Spinal cord (tissue), 10 donors: ENCODE measurements around the gene SNRPD3. TPM values are rescaled to one million over a fixed set of nuclear protein-coding genes. Genes with fewer than 3 reads are reported as not detected.

Experiments
- DNase-seq, 6 donors: peaks; one replicate each; pipeline versions ENCODE4 v3.0.0 to v3.0.0-alpha.2; 2013 to 2015; ENCODE audit warnings: low spot score in 6 of 6, low read depth in 4 of 6
- H3K27ac ChIP-seq: one replicate; pipeline ENCODE4 v1.5.1; 2013; ENCODE audit warnings: low read depth, low read length, control low read depth
- H3K27me3 ChIP-seq: one replicate; pipeline ENCODE4 v1.6.1; 2013; ENCODE audit warnings: low read length; ENCODE audit not compliant: control insufficient read depth, insufficient read depth
- H3K36me3 ChIP-seq: one replicate; pipeline ENCODE4 v1.6.1; 2013; ENCODE audit warnings: low read length; ENCODE audit not compliant: control insufficient read depth, insufficient read depth
- H3K4me1 ChIP-seq: one replicate; pipeline ENCODE4 v1.6.1; 2013; ENCODE audit warnings: low read length; ENCODE audit not compliant: control insufficient read depth, insufficient read depth
- H3K4me3 ChIP-seq: one replicate; pipeline ENCODE4 v1.5.1; 2013; ENCODE audit warnings: low read depth, low read length, control low read depth
- H3K9me3 ChIP-seq: one replicate; pipeline ENCODE4 v1.6.1; 2013; ENCODE audit warnings: low read length; ENCODE audit not compliant: control insufficient read depth, insufficient read depth
- WGBS: methylation state at CpG from one replicate; pipeline ENCODE4 v1.1.5; 2013; ENCODE audit warnings: missing lambda C conversion rate; ENCODE audit not compliant: insufficient coverage; 5-methylcytosine and 5-hydroxymethylcytosine counted together
- polyA plus RNA-seq, 2 donors: library from polyadenylated mRNA; unstranded; fragments of 120-200 nt; gene quantifications; one replicate each; pipeline ENCODE4 v1.2.1, GENCODE V29; 2013; ENCODE audit not compliant: insufficient read length in 2 of 2
- total RNA-seq, 2 donors: library from RNA; depleted of rRNA in 1 of 2; stranded (reverse); fragments of 120-200 nt in 1 of 2; fragments of >200 nt in 1 of 2; gene quantifications; one replicate each; pipeline versions ENCODE4 v1.2.3 to v1.2.4, GENCODE V29; 2013 to 2014
- donor health status: healthy.

Gene SNRPD3
- total and polyA plus RNA-seq, 4 donors: 107 to 130 (median 129) TPM

DNA sequence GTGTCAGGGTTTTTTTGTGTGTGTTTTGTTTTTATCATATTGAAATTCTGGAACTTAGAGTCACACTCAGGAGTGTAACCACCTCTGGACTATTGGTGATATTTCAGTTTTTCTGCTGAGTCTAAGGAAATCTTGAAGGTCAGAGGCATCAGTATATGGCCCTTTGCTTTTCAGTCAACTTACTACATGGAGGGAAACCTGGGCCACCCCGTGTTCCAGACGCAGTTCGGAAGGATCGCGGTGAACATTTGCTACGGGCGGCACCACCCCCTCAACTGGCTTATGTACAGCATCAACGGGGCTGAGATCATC lies 40.8 kb upstream of the SNRPD3 start:
- Histone ChIP-seq H3K9me3 (no peaks in the 10 kb centered on the region), H3K4me1 (peaks cover 14% of the 10 kb centered on the region), H3K4me3 (no peak overlapping the region), H3K27ac (no peak overlapping the region), H3K36me3 (no peaks in the 10 kb centered on the region), H3K27me3 (no peaks in the 10 kb centered on the region)
- WGBS: 87% methylated on average over 8 of the region's 8 CpGs
- DNase-seq: no peak

DNA sequence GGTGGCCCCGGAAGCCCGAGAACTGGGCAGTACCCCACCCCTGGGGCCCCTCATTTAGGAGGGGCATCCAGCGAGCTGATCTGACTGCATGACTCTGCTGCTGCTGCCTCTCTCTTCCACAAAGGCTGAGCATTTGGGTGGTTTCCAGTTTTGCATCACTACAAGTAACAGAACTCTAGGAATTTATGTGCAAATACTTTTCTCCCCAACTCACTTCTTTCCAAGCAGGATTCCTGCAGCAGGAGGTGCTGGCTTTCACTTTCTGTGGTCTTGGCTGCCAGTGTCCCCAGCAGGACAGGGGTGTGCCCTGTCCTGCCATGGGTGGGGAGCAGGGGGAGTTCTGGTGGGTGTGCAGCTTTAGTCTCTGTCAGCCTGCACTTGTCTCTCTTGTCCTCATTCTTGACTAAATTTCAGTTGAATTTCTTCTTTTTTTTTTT lies 39.5 kb upstream of the SNRPD3 start:
- Histone ChIP-seq H3K9me3 (no peaks in the 10 kb centered on the region), H3K36me3 (no peaks in the 10 kb centered on the region), H3K4me1 (peaks cover 14% of the 10 kb centered on the region), H3K4me3 (no peak overlapping the region), H3K27me3 (no peaks in the 10 kb centered on the region), H3K27ac (peak overlapping the region; percentile 52)
- WGBS: 21% methylated on average over 2 of the region's 3 CpGs
- peak in 3 of 6 donors; percentile 35 to 74 (median 61) for DNase-seq

DNA sequence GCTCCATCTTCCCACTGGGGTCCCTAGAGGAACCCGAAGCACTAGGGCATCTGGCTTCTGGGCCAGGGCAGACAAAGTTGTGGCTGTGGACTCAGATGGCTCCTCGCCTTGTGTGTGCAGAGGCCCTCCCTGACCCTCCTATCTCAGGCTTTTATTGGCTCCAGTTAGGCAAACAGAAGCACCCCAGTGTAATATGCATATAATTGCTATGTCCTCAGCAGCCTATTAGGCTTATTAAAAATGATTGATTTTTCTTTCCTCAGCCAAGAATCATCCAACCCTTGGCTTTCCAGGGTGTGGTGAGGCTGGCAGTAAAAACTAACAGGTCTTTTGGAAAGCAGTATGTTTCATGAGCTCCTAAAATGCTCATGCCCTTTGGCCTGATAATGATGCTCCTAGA lies 38.4 kb upstream of the SNRPD3 start:
- peak in 1 of 6 donors; percentile 37 for DNase-seq
- Histone ChIP-seq H3K4me3 (no peak overlapping the region), H3K9me3 (no peaks in the 10 kb centered on the region), H3K27ac (no peak overlapping the region), H3K36me3 (no peaks in the 10 kb centered on the region), H3K4me1 (peaks cover 24% of the 10 kb centered on the region), H3K27me3 (no peaks in the 10 kb centered on the region)
- 82% methylated on average over 1 of the region's 2 CpGs for WGBS

DNA sequence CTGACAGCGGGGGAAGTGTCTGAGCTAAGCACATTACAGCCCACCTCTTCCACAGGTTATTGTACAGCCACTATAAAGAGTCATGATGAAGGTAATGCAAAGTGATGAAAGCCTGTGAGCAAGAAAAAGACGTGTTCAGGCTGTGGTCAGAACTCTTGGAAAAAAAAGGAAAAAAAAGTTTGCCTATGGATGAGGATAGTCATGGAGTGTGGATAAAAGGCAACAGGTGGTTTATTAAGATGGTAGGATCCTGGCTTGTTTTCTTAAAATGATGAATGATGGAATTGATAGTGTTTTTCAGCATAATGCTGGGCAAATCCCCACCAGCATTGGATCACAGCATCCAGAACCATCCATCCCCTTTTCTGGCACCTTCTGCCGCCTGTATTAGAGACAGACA lies 37.6 kb upstream of the SNRPD3 start:
- Histone ChIP-seq H3K4me1 (peaks cover 27% of the 10 kb centered on the region), H3K27ac (no peak overlapping the region), H3K27me3 (no peaks in the 10 kb centered on the region), H3K4me3 (no peak overlapping the region), H3K36me3 (no peaks in the 10 kb centered on the region), H3K9me3 (no peaks in the 10 kb centered on the region)
- 86% methylated on average over 2 of the region's 3 CpGs for WGBS
- DNase-seq: no peak

DNA sequence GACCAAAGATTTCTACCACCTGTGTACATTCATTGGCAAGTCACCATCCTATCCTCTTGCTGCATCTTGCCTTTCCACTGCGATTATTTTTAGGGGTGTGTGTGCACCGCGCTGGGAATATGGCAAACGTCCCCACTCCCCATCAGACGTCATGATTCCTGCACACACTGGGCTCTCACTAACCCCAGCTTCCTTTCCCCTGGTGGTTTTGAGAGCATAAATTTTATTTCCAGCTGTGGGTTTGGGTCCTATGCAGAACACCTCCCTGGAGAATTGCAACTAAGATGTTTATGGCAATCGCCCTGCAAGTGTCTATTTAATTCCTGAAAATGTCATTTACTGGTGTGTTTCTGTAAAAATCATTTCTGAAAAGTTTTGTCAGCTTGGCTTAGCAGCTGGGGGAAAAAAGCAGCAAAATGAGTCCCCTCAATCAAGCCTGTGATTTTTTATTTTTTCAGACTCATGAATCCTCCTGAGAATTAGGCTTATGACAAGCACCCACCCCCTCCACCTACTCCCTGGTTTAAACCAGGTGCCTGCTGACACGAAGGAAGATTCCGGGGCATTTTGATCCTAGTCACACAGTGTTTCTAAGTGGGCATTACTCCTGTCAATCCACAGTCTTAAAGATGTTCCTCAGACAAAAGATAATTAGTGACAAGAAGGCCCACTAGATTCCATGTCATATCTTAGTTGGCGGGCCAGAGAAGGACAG lies 36.9 kb upstream of the SNRPD3 start:
- 93% methylated on average over 4 of the region's 9 CpGs for WGBS
- Histone ChIP-seq H3K27me3 (no peaks in the 10 kb centered on the region), H3K4me1 (peaks cover 34% of the 10 kb centered on the region), H3K9me3 (no peaks in the 10 kb centered on the region), H3K27ac (no peak overlapping the region), H3K36me3 (no peaks in the 10 kb centered on the region), H3K4me3 (no peak overlapping the region)
- no peak for DNase-seq

DNA sequence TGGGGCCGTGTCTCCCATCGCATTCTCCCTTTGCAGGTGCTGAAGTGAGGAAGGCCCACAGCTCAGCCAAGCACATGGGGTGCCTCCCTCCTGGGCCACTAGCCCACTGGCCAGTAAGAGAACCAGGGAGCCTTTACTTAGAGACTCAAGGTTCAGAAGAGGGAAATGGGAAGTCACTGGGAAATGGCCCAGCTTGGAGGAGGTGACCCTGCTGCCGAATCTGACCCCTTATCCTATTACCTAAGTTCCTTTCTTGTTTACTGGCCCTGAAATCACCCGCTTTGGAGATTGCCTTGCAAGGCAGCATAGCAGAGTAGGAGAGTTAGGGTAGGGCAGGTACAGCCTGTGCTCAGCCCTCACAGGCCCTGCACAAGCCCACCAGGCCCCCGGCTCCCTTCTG lies 36.3 kb upstream of the SNRPD3 start:
- H3K9me3 ChIP-seq: no peaks in the 10 kb centered on the region
- no peak for DNase-seq
- no peaks in the 10 kb centered on the region for H3K36me3 ChIP-seq
- H3K27me3 ChIP-seq: no peaks in the 10 kb centered on the region
- H3K4me1 ChIP-seq: peaks cover 39% of the 10 kb centered on the region
- 91% methylated on average over 3 of the region's 5 CpGs for WGBS
- H3K4me3 ChIP-seq: no peak overlapping the region
- no peak overlapping the region for H3K27ac ChIP-seq

DNA sequence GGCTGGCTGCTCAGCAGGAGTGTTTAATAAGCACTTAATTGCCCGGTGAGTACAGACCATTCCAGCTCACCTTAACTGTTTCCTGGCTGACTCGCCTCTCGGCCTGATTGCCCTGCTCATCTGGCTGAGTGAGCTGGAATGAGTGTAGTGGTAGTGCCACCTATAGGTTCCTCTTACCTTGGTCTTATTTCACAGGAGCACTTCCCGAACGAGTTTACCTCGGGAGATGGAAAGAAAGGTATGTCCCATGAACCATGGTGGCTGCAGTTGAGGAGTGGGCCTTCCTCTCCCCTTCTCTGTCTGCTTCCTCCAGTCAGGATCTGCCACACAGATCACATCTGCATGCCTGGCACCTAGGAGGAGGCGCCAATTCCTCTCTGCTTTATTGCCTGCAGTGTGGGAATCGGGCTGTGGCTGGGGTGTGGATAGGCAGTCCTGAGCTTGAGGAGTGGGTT lies 34.0 kb upstream of the SNRPD3 start:
- H3K27me3 ChIP-seq: no peaks in the 10 kb centered on the region
- WGBS: 0% methylated on average over 1 of the region's 8 CpGs
- no peak overlapping the region for H3K27ac ChIP-seq
- no peaks in the 10 kb centered on the region for H3K36me3 ChIP-seq
- no peak overlapping the region for H3K4me3 ChIP-seq
- H3K9me3 ChIP-seq: no peaks in the 10 kb centered on the region
- peaks cover 37% of the 10 kb centered on the region for H3K4me1 ChIP-seq
- peak in 3 of 6 donors; percentile 48 to 91 (median 64) for DNase-seq

DNA sequence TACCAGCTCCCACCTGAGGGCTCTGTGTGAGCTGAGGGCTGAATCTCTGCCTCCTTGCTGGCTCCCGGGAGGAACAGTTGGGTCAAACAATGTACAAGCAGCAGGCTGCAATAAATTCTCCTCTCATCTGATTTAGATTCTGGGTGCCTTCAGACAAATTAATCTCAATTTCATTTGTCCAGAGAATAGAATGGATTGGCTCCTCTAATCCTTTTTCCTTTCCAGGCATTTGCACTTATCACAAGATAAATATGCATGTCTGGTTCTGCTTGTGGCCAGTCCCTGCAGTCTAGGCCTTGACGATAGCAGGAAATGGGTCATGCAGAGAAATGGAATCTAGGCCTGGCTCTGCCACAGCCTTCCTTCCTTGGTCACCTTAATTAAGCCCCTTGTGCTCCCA lies 31.9 kb upstream of the SNRPD3 start:
- Histone ChIP-seq H3K27ac (no peak overlapping the region), H3K27me3 (no peaks in the 10 kb centered on the region), H3K9me3 (no peaks in the 10 kb centered on the region), H3K4me1 (peaks cover 33% of the 10 kb centered on the region), H3K36me3 (no peaks in the 10 kb centered on the region), H3K4me3 (no peak overlapping the region)
- WGBS: 43% methylated on average over 1 of the region's 2 CpGs
- DNase-seq: peak in 1 of 6 donors; percentile 9

DNA sequence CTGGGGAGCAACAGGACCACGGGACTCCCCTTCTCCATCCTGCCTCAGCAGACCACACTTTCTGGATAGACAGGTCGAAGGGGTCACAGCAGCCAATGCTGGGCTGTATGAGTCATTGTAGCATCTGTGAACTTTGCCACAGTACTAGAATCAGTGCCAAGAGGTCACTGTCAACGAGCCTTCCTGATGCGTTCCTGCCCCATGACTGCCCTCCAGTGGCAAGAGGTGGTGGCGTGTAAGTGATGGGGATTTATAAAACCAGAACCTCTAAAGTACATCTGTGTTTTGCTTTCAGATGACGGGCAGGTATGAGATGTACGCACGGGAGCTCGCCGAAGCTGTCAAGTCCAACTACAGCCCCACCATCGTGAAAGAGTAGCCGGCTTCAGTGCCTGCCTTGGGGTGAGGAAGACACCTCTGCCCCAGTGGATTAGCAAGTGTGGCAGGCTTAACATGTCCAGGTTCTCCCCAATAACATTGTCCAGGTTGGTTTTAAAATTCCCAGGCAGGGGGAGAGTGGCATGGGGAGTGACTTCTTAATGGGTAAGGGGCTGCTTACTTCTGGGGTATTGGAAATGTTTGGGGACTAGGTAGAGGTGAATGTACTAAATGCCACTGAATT lies 30.3 kb upstream of the SNRPD3 start:
- Histone ChIP-seq H3K36me3 (no peaks in the 10 kb centered on the region), H3K4me1 (peaks cover 33% of the 10 kb centered on the region), H3K9me3 (no peaks in the 10 kb centered on the region), H3K27ac (no peak overlapping the region), H3K4me3 (no peak overlapping the region), H3K27me3 (no peaks in the 10 kb centered on the region)
- peak in 3 of 6 donors; percentile 15 to 75 (median 72) for DNase-seq
- 9% methylated on average over 8 of the region's 12 CpGs for WGBS

DNA sequence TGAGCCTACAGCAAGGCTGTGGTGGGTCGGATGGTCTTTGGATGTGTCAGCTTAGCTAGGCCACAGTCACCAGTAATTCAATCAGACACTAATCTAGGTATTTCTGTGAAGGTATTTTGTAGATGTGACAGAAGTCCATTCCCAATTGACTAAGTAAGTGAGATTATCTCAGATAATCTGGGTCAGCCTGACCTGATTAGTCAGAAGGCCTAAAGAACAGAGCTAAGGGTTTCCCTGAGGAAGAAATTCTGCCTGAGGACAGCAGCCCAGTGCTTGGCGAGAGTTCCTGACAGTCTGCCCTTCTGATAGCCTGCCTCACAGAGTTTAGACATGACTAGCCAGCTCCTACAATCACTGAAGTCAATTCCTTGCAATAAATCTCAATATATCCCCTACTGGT lies 29.6 kb upstream of the SNRPD3 start:
- no peak overlapping the region for H3K27ac ChIP-seq
- no peaks in the 10 kb centered on the region for H3K36me3 ChIP-seq
- no peaks in the 10 kb centered on the region for H3K27me3 ChIP-seq
- H3K9me3 ChIP-seq: no peaks in the 10 kb centered on the region
- 67% methylated on average over 1 of the region's 2 CpGs for WGBS
- peaks cover 33% of the 10 kb centered on the region for H3K4me1 ChIP-seq
- DNase-seq: no peak
- H3K4me3 ChIP-seq: no peak overlapping the region
